ENCODE results near the gene SRI.

DNA sequence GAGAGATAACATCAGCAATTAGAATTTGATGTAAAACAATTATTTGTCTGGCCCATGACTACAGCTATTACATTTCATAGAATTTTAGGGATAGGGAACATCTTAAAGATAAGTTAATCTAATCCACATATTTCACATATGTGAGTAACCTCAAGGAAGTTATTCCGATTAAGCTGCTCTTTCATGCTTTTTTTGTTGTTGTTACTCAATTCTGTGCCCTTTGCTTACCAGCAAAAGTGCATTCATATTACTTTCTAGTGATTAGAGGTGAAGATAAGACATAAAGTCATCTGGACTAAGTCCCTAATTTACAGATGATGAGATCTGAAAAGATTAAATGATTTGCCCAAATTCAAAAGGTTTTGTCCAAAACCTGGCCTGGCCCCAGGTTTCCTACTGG, 40.9 kb upstream of the SRI start:
- TF ChIP-seq, protein P1, sequence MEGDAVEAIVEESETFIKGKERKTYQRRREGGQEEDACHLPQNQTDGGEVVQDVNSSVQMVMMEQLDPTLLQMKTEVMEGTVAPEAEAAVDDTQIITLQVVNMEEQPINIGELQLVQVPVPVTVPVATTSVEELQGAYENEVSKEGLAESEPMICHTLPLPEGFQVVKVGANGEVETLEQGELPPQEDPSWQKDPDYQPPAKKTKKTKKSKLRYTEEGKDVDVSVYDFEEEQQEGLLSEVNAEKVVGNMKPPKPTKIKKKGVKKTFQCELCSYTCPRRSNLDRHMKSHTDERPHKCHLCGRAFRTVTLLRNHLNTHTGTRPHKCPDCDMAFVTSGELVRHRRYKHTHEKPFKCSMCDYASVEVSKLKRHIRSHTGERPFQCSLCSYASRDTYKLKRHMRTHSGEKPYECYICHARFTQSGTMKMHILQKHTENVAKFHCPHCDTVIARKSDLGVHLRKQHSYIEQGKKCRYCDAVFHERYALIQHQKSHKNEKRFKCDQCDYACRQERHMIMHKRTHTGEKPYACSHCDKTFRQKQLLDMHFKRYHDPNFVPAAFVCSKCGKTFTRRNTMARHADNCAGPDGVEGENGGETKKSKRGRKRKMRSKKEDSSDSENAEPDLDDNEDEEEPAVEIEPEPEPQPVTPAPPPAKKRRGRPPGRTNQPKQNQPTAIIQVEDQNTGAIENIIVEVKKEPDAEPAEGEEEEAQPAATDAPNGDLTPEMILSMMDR (IDR thresholded peaks at IDR 0.05) = no peak
- no peak for TF ChIP-seq POLR2A (IDR thresholded peaks at IDR 0.05)

All from thyroid gland (tissue), 4 donors.